Adipose tissue (tissue), 3 donors: ENCODE data around the gene CHRNA9. TPM values are rescaled to one million over a fixed set of nuclear protein-coding genes. Genes with fewer than 3 reads are reported as not detected.

Source experiments
- H3K27ac ChIP-seq: one replicate; pipeline ENCODE4 v1.5.1; 2013; ENCODE audit warnings: low read depth, low read length
- WGBS, 3 donors: extraction: QIAGEN DNeasy Blood & Tissue Kit; methylation state at CpG; one replicate each; pipeline ENCODE4 v1.1.7; 2013; 5-methylcytosine and 5-hydroxymethylcytosine counted together
- polyA plus RNA-seq, 3 donors: library from polyadenylated mRNA; stranded (reverse); fragments of 200-250 nt; gene quantifications; one replicate each; pipeline ENCODE4 v1.2.3, GENCODE V29; 2013
- donor health status: healthy with polysubstance abuse.
- donor health status: Bipolar disorder and iron deficiency.
- donor health status: healthy.

The CHRNA9 gene
- polyA plus RNA-seq, 3 donors, result not detected

DNA sequence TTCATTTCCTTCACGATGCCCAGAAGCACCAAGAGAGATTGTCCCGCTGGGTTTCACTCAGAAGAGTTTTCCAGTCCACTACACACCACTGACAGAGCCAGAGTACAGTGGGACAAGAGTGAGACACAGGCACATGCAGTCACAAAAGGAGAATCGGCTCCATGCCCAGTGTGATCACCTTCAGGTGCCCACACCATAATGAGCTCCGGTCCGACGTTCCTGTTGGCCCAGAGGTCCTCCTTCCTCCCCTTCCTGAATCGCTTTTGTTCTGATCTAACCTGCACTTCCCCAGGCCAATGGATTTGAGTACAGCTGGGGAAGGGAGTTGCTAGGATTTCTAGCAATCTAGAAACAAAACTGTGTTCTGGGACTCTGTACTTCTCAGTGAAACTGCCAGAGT, 4.6 kb upstream of the CHRNA9 start:
- H3K27ac ChIP-seq, result no peak overlapping the region
- 78 to 93% (median 81%) methylated on average over 7 of the region's 7 CpGs for WGBS, 3 donors

GRCh38 chr4:40331101-40331745, 3.9 kb upstream of the CHRNA9 start:
- H3K27ac ChIP-seq, result no peak overlapping the region
- 70% methylated on average over 8 of the region's 8 CpGs for WGBS, 3 donors

DNA sequence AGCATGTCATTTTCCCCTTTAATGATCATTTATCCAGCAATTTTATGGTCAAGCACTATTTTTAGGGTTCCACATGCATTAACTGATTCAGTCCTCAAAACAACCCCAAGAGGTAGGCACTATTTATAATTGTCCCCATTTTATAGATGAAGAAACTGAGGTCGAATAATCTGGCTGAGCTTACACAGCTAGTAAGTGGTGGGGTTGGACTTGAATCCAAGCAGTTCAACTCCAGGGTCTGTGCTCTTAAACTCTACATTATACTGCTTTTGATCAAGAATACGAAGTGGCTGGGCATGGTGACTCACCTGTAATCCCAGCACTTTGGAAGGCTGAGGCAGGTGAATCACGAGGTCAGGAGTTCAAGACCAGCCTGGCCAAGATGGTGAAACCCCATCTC, 3.2 kb upstream of the CHRNA9 start:
- no peak overlapping the region for H3K27ac ChIP-seq
- WGBS, 3 donors, result 89 to 96% (median 94%) methylated on average over 3 of the region's 3 CpGs

GRCh38 chr4:40333921-40334352, 1.2 kb upstream of the CHRNA9 start:
- 71 to 88% (median 75%) methylated on average over 8 of the region's 8 CpGs for WGBS, 3 donors

GRCh38 chr4:40335525-40335894, 377 bp downstream of the CHRNA9 start:
- WGBS, 3 donors, result 87 to 96% (median 91%) methylated on average over 4 of the region's 4 CpGs
- no peak overlapping the region for H3K27ac ChIP-seq

More at GRCh38 chr4:40333921-40334352, 1.2 kb upstream of the CHRNA9 start:
- H3K27ac ChIP-seq, result no peak overlapping the region

DNA sequence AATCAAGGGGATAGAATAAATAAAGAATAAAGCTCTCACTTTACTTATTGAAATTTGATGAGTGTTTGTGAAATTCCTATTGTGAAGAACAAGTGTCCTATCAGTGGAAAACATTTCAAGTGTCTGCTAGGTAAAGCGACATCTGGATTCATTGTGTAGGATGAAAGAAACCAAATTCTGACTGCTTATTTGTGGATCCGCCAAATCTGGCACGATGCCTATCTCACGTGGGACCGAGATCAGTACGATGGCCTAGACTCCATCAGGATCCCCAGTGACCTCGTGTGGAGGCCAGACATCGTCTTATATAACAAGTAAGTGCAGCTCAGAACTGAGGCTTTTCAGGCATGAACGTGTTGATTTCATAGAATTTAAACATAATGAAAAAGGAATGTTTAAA, 1.9 kb downstream of the CHRNA9 start:
- no peak overlapping the region for H3K27ac ChIP-seq
- 60 to 83% (median 76%) methylated on average over 9 of the region's 9 CpGs for WGBS, 3 donors

- 71 to 94% (median 74%) methylated on average over 2 of the region's 2 CpGs for WGBS, 3 donors
- no peak overlapping the region for H3K27ac ChIP-seq
Observed at GRCh38 chr4:40337523-40337922, 2.4 kb downstream of the CHRNA9 start.

GRCh38 chr4:40340030-40340429, 4.9 kb downstream of the CHRNA9 start:
- no peak overlapping the region for H3K27ac ChIP-seq

DNA sequence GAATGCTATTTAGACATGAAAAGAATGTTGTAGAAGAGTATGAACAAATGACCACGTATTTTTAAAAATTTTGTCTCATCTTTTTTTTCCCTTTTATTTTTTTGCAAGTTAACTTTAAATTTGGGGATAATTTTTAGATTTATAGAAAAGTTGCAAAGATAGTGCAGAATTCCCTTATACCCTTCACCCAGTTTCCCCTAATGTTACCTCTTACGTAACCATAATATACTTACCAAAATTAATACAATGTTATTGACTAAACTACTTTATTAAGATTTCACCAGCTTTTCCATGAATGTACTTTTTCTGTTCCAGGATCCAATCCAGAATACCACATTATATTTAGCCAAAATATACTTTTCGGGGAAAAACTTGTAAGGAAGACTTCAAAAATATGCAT, 12.3 kb downstream of the CHRNA9 start:
- 32 to 98% (median 65%) methylated on average over 3 of the region's 3 CpGs for whole genome bisulfite sequencing, 3 donors
- no peak overlapping the region for H3K27ac ChIP-seq

DNA sequence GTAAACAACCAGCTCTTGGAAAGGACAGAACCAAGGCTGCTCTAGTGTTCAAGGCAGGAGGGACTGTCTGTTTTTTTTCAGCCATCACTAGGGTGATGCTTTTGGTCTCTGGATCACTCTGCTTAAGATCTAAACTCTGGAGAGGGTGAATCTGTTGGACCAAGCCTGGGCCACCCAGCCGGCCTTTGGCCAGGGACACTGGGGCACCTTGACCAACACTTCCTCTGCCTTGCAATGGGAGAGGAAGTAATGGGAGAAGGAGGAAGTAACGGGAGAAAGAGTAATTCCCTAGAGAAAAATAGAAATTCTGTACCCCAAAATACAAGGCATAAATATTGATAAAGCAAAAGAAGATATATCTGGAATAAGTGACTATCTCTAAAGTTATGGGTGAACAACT, 12.9 kb downstream of the CHRNA9 start:
- H3K27ac ChIP-seq, result no peak overlapping the region
- 53 to 91% (median 62%) methylated on average over 2 of the region's 2 CpGs for WGBS, 3 donors

GRCh38 chr4:40349561-40350198, 14.5 kb downstream of the CHRNA9 start:
- whole genome bisulfite sequencing, 3 donors, result 67 to 73% (median 72%) methylated on average over 5 of the region's 5 CpGs

GRCh38 chr4:40350627-40351227, 15.6 kb downstream of the CHRNA9 start:
- WGBS, 3 donors, result 98 to 100% (median 99%) methylated on average over 4 of the region's 4 CpGs
- no peak overlapping the region for H3K27ac ChIP-seq

More at GRCh38 chr4:40349561-40350198, 14.5 kb downstream of the CHRNA9 start:
- H3K27ac ChIP-seq, result no peak overlapping the region

DNA sequence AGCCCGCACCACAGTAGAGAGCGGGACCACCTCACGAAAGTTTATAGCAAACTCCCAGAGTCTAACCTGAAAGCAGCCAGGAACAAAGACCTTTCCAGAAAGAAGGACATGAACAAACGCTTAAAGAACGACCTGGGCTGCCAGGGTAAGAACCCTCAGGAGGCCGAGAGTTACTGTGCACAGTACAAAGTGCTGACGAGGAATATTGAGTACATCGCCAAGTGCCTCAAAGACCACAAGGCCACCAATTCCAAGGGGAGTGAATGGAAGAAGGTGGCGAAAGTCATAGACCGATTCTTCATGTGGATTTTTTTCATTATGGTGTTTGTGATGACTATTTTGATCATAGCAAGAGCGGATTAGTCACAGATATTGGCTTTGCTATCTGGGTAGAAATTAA, 19.0 kb downstream of the CHRNA9 start:
- 94% methylated on average over 11 of the region's 11 CpGs for WGBS, 3 donors
- H3K27ac ChIP-seq, result no peak overlapping the region

DNA sequence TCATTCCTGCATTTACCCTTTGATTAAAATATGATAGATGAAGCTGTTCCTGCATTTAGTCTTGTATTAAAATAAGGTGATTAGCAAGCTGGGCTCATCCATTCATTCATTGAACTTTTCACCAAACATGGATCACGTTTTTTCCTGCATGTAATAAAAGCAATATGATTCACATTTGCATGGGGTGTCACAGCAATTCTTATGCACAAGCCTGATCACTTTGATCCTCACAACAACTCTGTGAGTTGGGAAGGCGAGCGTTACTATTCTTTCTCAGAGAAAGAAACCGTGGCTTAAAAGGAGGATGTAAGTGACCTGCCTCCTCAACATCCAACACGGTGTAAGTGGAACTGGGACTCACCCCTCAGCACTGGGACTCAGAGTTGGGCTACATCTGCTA, 20.0 kb downstream of the CHRNA9 start:
- 79 to 93% (median 86%) methylated on average over 5 of the region's 5 CpGs for WGBS, 3 donors
- H3K27ac ChIP-seq, result no peak overlapping the region

DNA sequence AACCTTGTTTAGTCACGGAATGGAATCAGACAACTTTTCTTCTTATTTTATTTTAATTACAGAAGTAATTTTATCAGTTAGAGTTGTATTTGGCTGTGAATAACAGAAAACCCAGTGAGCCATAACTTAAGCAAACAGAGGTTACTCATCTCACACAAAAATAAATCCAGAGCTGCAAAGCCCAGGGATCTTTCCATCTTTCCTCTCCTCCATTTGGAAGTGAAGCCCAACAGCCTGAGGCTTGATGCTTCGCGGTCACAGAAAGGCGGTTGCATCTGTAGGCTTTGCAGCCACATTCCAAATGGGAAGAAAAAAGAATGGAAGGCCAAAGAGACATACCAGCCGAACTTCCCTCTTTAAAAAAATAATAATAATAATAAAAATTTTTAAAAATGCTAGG, 22.6 kb downstream of the CHRNA9 start:
- WGBS, 3 donors, result 93 to 97% (median 93%) methylated on average over 5 of the region's 5 CpGs
- no peak overlapping the region for H3K27ac ChIP-seq

GRCh38 chr4:40361338-40361737, 26.2 kb downstream of the CHRNA9 start:
- H3K27ac ChIP-seq, result no peak overlapping the region
- 77 to 94% (median 91%) methylated on average over 3 of the region's 3 CpGs for WGBS, 3 donors

- WGBS, 3 donors, result 42 to 86% (median 83%) methylated on average over 9 of the region's 9 CpGs
- H3K27ac ChIP-seq, result no peak overlapping the region
Observed at GRCh38 chr4:40363382-40363920, 28.3 kb downstream of the CHRNA9 start.

GRCh38 chr4:40363945-40364344, 28.8 kb downstream of the CHRNA9 start:
- H3K27ac ChIP-seq, result no peak overlapping the region

- WGBS, 3 donors, result 73 to 77% (median 76%) methylated on average over 2 of the region's 2 CpGs
- no peak overlapping the region for H3K27ac ChIP-seq
Observed at GRCh38 chr4:40365766-40366165, 30.6 kb downstream of the CHRNA9 start.

GRCh38 chr4:40367451-40367850, 32.3 kb downstream of the CHRNA9 start:
- WGBS, 3 donors, result 84 to 90% (median 85%) methylated on average over 4 of the region's 4 CpGs
- H3K27ac ChIP-seq, result no peak overlapping the region
